Esophagus muscularis mucosa (tissue), 4 donors: Measurements from ENCODE around the gene CYP4A22. TPM values are rescaled to one million over a fixed set of nuclear protein-coding genes. Genes with fewer than 3 reads are reported as not detected.

ENCODE experiments used
- DNase-seq: peaks from one replicate; pipeline ENCODE4 v3.0.0-alpha.2; 2017; ENCODE audit errors: extremely low spot score
- H3K27ac ChIP-seq, 4 donors: fragments of 200-600 bp; sonication (generic); replicated peaks in 1 of 4; 1 replicate in 3 of 4; 2 replicates in 1 of 4; pipeline ENCODE4 v1.5.1; 2016 to 2019; ENCODE audit warnings: mild to moderate bottlenecking in 1 of 4
- H3K27me3 ChIP-seq, 4 donors: fragments of 200-600 bp; sonication (generic); one replicate each; pipeline versions ENCODE4 v1.5.1 to v1.6.0; 2016 to 2019
- H3K36me3 ChIP-seq, 4 donors: fragments of 200-600 bp; sonication (generic); one replicate each; pipeline ENCODE4 v1.5.1; 2016 to 2019
- H3K4me1 ChIP-seq, 4 donors: fragments of 200-600 bp; sonication (generic); one replicate each; pipeline ENCODE4 v1.5.1; 2016 to 2019
- H3K4me3 ChIP-seq, 4 donors: fragments of 200-600 bp; sonication (generic); 1 replicate in 2 of 4; 2 replicates in 2 of 4; pipeline ENCODE4 v1.5.1; 2016 to 2019; ENCODE audit warnings: mild to moderate bottlenecking in 4 of 4, moderate library complexity in 1 of 4
- H3K9me3 ChIP-seq, 4 donors: fragments of 200-600 bp; sonication (generic); 1 replicate in 3 of 4; 2 replicates in 1 of 4; pipeline ENCODE4 v1.5.1; 2016 to 2019
- EP300 ChIP-seq: sonication (generic); formaldehyde crosslinking; IDR thresholded peaks from one replicate; pipeline ENCODE4 v1.6.1; 2017; ENCODE audit warnings: antibody characterized with exemption
- POLR2A ChIP-seq: fragments of 450-650 bp; IDR thresholded peaks from one replicate; pipeline ENCODE4 v1.6.1; 2017; ENCODE audit warnings: antibody characterized with exemption, moderate library complexity, mild to moderate bottlenecking, low read depth
- POLR2AphosphoS5 ChIP-seq, 2 donors: sonication (generic); formaldehyde crosslinking; IDR thresholded peaks; one replicate each; pipeline ENCODE4 v1.6.1; 2017; ENCODE audit warnings: antibody characterized with exemption in 2 of 2
- WGBS: methylation state at CpG from one replicate; pipeline ENCODE4 v1.1.5; 2018; 5-methylcytosine and 5-hydroxymethylcytosine counted together
- intact Hi-C: fragments of 100-400 bp; cut with DNase I; formaldehyde crosslinking; loops from one replicate; pipeline ENCODE4 v1.15.1; 2023
- total RNA-seq, 4 donors: library from RNA; depleted of rRNA; stranded (reverse); fragments of >200 nt; gene quantifications; one replicate each; pipeline versions ENCODE4 v1.1.0 to v1.2.1, GENCODE V29; 2016
- TF ChIP-seq, protein P1 (sequence below), 3 experiments: fragments of 200-600 bp in 2 of 3; fragments of 450-650 bp in 1 of 3; sonication (generic) in 2 of 3; IDR thresholded peaks; one replicate each; pipeline ENCODE4 v1.5.1; 2017 to 2019; ENCODE audit warnings: antibody characterized with exemption in 3 of 3, mild to moderate bottlenecking in 2 of 3, moderate library complexity in 1 of 3

Gene CYP4A22
- total RNA-seq, 4 donors from 2014 or later, result 0.19 to 0.46 TPM; not detected in 2

GRCh38 chr1:47160716-47161115 is 23.5 kb downstream of the CYP4A22 start:
- Histone ChIP-seq H3K27ac (no peak overlapping the region), H3K4me1 (no peaks in the 10 kb centered on the region), H3K36me3 (no peaks in the 10 kb centered on the region), H3K4me3 (no peak overlapping the region), H3K27me3 (peaks cover 0 to 11% (median 0%) of the 10 kb centered on the region in 4 donors), H3K9me3 (no peaks in the 10 kb centered on the region)
- peak; percentile 81 for DNase-seq
- intact Hi-C loops, result no loop called here
- no peak for TF ChIP-seq POLR2A
- TF ChIP-seq, protein P1, sequence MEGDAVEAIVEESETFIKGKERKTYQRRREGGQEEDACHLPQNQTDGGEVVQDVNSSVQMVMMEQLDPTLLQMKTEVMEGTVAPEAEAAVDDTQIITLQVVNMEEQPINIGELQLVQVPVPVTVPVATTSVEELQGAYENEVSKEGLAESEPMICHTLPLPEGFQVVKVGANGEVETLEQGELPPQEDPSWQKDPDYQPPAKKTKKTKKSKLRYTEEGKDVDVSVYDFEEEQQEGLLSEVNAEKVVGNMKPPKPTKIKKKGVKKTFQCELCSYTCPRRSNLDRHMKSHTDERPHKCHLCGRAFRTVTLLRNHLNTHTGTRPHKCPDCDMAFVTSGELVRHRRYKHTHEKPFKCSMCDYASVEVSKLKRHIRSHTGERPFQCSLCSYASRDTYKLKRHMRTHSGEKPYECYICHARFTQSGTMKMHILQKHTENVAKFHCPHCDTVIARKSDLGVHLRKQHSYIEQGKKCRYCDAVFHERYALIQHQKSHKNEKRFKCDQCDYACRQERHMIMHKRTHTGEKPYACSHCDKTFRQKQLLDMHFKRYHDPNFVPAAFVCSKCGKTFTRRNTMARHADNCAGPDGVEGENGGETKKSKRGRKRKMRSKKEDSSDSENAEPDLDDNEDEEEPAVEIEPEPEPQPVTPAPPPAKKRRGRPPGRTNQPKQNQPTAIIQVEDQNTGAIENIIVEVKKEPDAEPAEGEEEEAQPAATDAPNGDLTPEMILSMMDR (IDR thresholded peaks at IDR 0.05), result no peak
- no peak for TF ChIP-seq EP300
- no peak for TF ChIP-seq POLR2AphosphoS5 (IDR thresholded peaks at IDR 0.05)

DNA sequence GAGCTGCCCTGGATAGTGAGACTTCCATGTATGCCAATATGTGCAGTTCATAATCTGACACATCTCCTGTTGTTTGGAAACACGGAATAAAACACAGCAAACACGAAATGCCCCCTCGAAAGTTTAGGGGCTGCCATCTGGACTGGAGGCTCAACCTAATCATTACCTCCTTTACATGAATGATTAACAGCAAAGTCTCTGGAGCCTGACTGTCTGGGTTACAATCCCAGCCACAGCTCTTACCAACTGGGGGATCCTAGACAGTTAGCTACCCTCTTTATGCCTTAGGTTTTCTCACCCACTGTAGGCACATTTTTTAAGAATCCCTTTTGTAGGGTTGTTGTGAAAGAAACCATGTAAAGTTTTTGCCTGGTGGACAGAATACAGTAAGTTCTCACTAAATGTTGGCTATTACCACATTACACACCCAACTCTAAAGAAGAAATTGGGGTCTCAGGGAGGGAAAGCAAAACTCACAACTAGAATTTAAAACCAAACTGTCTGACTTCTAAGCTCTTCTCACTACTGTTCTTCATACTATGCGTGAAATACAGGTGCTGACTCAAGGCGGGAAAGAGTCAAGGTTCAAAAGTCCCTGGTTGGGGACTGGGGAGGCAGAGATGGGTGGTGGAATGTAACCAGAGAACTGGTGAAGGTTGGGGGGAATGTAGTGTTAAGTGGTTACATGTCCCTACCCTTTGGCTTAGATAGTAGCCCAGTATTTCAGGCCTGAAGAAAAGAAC is 24.2 kb downstream of the CYP4A22 start:
- peak; percentile 60 for DNase-seq
- H3K36me3 ChIP-seq, result no peaks in the 10 kb centered on the region
- TF ChIP-seq POLR2AphosphoS5 (IDR thresholded peaks at IDR 0.05) (no peak), POLR2A (no peak), EP300 (no peak)
- TF ChIP-seq, protein P1 (IDR thresholded peaks at IDR 0.05), result no peak
- H3K4me1 ChIP-seq, result no peaks in the 10 kb centered on the region
- no peaks in the 10 kb centered on the region for H3K9me3 ChIP-seq
- intact Hi-C loops, result no loop called here
- no peak overlapping the region for H3K4me3 ChIP-seq
- WGBS, result 78% methylated on average over 4 of the region's 5 CpGs
- H3K27me3 ChIP-seq, result peaks cover 0 to 18% (median 0%) of the 10 kb centered on the region in 4 donors
- no peak overlapping the region for H3K27ac ChIP-seq

- DNase-seq, result no peak
- no peak overlapping the region for H3K27ac ChIP-seq
- H3K27me3 ChIP-seq, result peaks cover 0 to 19% (median 0%) of the 10 kb centered on the region in 4 donors
- H3K4me3 ChIP-seq, result no peak overlapping the region
- H3K4me1 ChIP-seq, result no peaks in the 10 kb centered on the region
- H3K9me3 ChIP-seq, result no peaks in the 10 kb centered on the region
- intact Hi-C loops, result no loop called here
- no peak for TF ChIP-seq EP300
- TF ChIP-seq POLR2A, result no peak
- H3K36me3 ChIP-seq, result no peaks in the 10 kb centered on the region
These were observed 27.3 kb downstream of the CYP4A22 start for GRCh38 chr1:47164552-47164951.

- H3K4me1 ChIP-seq, result peaks cover 0 to 9% (median 7%) of the 10 kb centered on the region in 4 donors
- intact Hi-C loops, result no loop called here
- H3K9me3 ChIP-seq, result peaks cover 0 to 8% (median 3%) of the 10 kb centered on the region in 4 donors
- no peak overlapping the region for H3K4me3 ChIP-seq
- no peak for TF ChIP-seq POLR2AphosphoS5 (IDR thresholded peaks at IDR 0.05)
- DNase-seq, result peak; percentile 77
- H3K27ac ChIP-seq, result no peak overlapping the region
- peaks cover 0 to 32% (median 0%) of the 10 kb centered on the region in 4 donors for H3K27me3 ChIP-seq
- H3K36me3 ChIP-seq, result no peaks in the 10 kb centered on the region
- 80% methylated on average over 5 of the region's 5 CpGs for WGBS
These were observed 35.5 kb downstream of the CYP4A22 start for GRCh38 chr1:47172782-47173181.

GRCh38 chr1:47174656-47175020 is 37.4 kb downstream of the CYP4A22 start:
- peak; percentile 84 for DNase-seq
- H3K36me3 ChIP-seq, result no peaks in the 10 kb centered on the region
- intact Hi-C loops, result loop anchor here (5.0 kb wide), 1 partner anchor 538 kb away; no protein-coding TSS in a partner anchor
- TF ChIP-seq POLR2A (no peak), EP300 (no peak), POLR2AphosphoS5 (IDR thresholded peaks at IDR 0.05) (no peak)
- TF ChIP-seq, protein P1 (IDR thresholded peaks at IDR 0.05), result no peak
- H3K4me1 ChIP-seq, result peaks cover 4 to 18% (median 15%) of the 10 kb centered on the region in 4 donors
- no peak overlapping the region for H3K4me3 ChIP-seq
- peaks cover 0 to 8% (median 3%) of the 10 kb centered on the region in 4 donors for H3K9me3 ChIP-seq
- peaks cover 0 to 32% (median 0%) of the 10 kb centered on the region in 4 donors for H3K27me3 ChIP-seq
- no peak overlapping the region for H3K27ac ChIP-seq
